K562 (cell line): ENCODE results near the gene SHF. TPM values are rescaled to one million over a fixed set of nuclear protein-coding genes. Genes with fewer than 3 reads are reported as not detected.

Source experiments
- ATF2 ChIP-seq: sonication (generic); formaldehyde crosslinking; IDR thresholded peaks from 2 replicates; pipeline ENCODE4 v1.8.1; 2022; ENCODE audit warnings: missing genetic modification reagents
- CBX5 ChIP-seq: IDR thresholded peaks from 2 replicates; pipeline ENCODE4 v1.6.1; 2014; ENCODE audit warnings: low read depth, borderline replicate concordance
- CSDE1 ChIP-seq, 2 experiments: fragments of 450-650 bp; IDR thresholded peaks; 2 replicates each; pipeline ENCODE4 v1.6.1; 2016; ENCODE audit warnings: mild to moderate bottlenecking in 1 of 2
- E4F1 ChIP-seq: fragments of 250-450 bp; sonication (Bioruptor Pico); IDR thresholded peaks from 2 replicates; pipeline ENCODE4 v1.5.0; 2021; ENCODE audit warnings: mild to moderate bottlenecking, borderline replicate concordance
- ETS2 ChIP-seq: IDR thresholded peaks from 2 replicates; pipeline ENCODE4 v1.6.1; 2016; ENCODE audit warnings: borderline replicate concordance, missing genetic modification characterization, mild to moderate bottlenecking, moderate library complexity, missing compliant biosample characterization; ENCODE audit not compliant: poor library complexity, severe bottlenecking
- KDM2B ChIP-seq: fragments of 250-450 bp; sonication (Bioruptor Pico); IDR thresholded peaks from 2 replicates; pipeline ENCODE4 v1.8.0; 2021; ENCODE audit warnings: mild to moderate bottlenecking, moderate library complexity
- RAD21 ChIP-seq, 2 experiments: fragments of 250-450 bp in 1 of 2; fragments of 450-650 bp in 1 of 2; sonication (Bioruptor Pico) in 1 of 2; formaldehyde crosslinking in 1 of 2; IDR thresholded peaks in 1 of 2; conservative IDR thresholded peaks in 1 of 2; 2 replicates each; pipeline versions ENCODE4 v1.4.0 to v1.8.0; 2020 to 2022; ENCODE audit warnings: mild to moderate bottlenecking in 2 of 2, moderate library complexity in 1 of 2
- RHOXF2B ChIP-seq: fragments of 250-450 bp; sonication (Bioruptor Pico); conservative IDR thresholded peaks from 2 replicates; pipeline ENCODE4 v1.5.1; 2021
- SUPT5H ChIP-seq: fragments of 450-650 bp; IDR thresholded peaks from 2 replicates; pipeline ENCODE4 v1.6.1; 2016
- XRCC5 ChIP-seq: fragments of 200-400 bp; formaldehyde crosslinking; IDR thresholded peaks from 2 replicates; pipeline ENCODE4 v1.6.1; 2017; ENCODE audit warnings: low read depth, mild to moderate bottlenecking, low read length
- ZKSCAN1 ChIP-seq: fragments of 150-350 bp; IDR thresholded peaks from 2 replicates; pipeline ENCODE4 v1.6.1; 2016; ENCODE audit warnings: low read depth, low read length
- ZNF707 ChIP-seq: fragments of 250-450 bp; sonication (Bioruptor Pico); conservative IDR thresholded peaks from 2 replicates; pipeline ENCODE4 v1.8.0; 2022; ENCODE audit warnings: inconsistent platforms, mild to moderate bottlenecking, moderate library complexity
- polyA plus RNA-seq, 8 experiments: library from polyadenylated mRNA; depleted of rRNA in 4 of 8; stranded (reverse) in 5 of 8; unstranded in 3 of 8; fragments of >200 nt; fragmentation: Nextera tagmentation in 2 of 8; fragmentation: Illumina TruSeq in 1 of 8; extraction: Ambion mirVana in 2 of 8; extraction: Trizol in 1 of 8; gene quantifications; 2 replicates each; pipeline versions ENCODE4 v1.2.1 to v1.2.3, GENCODE V29; 2011 to 2014; ENCODE audit warnings: inconsistent platforms in 1 of 8, missing spikeins in 1 of 8
- total RNA-seq, 7 experiments: library from RNA; depleted of rRNA in 6 of 7; stranded (reverse); fragments of >200 nt in 6 of 7; fragmentation: Illumina TruSeq in 2 of 7; extraction: Trizol in 2 of 7; gene quantifications; 2 replicates each; pipeline versions ENCODE4 v1.2.1 to v1.2.3, GENCODE V29; 2011 to 2021; ENCODE audit warnings: low replicate concordance in 1 of 7
- TF ChIP-seq, protein P1 (sequence below), 2 experiments: IDR thresholded peaks; 2 replicates each; pipeline ENCODE4 v1.6.1; 2012; ENCODE audit warnings: improper control_type of control experiment in 2 of 2, low read depth in 2 of 2, low read length in 2 of 2, borderline replicate concordance in 1 of 2
- TF ChIP-seq, protein P2 (sequence below): fragments of 250-450 bp; sonication (Bioruptor Pico); IDR thresholded peaks from 2 replicates; pipeline ENCODE4 v1.5.0; 2021
- TF ChIP-seq, protein P3 (sequence below): fragments of 250-450 bp; sonication (Bioruptor Pico); IDR thresholded peaks from 2 replicates; pipeline ENCODE4 v1.5.0; 2020; ENCODE audit warnings: mild to moderate bottlenecking
- TF ChIP-seq, protein P4 (sequence below): conservative IDR thresholded peaks from 2 replicates; pipeline ENCODE4 v1.6.1; 2011; ENCODE audit warnings: low read depth, mild to moderate bottlenecking, low read length; ENCODE audit not compliant: control insufficient read depth

Gene SHF
- total and polyA plus RNA-seq, 9 of the 15 experiments (the other 6 are each of a cell fraction or from before 2014, with no cell fraction given) = 0.51 to 2.2 (median 0.85) TPM; not detected in 2

DNA sequence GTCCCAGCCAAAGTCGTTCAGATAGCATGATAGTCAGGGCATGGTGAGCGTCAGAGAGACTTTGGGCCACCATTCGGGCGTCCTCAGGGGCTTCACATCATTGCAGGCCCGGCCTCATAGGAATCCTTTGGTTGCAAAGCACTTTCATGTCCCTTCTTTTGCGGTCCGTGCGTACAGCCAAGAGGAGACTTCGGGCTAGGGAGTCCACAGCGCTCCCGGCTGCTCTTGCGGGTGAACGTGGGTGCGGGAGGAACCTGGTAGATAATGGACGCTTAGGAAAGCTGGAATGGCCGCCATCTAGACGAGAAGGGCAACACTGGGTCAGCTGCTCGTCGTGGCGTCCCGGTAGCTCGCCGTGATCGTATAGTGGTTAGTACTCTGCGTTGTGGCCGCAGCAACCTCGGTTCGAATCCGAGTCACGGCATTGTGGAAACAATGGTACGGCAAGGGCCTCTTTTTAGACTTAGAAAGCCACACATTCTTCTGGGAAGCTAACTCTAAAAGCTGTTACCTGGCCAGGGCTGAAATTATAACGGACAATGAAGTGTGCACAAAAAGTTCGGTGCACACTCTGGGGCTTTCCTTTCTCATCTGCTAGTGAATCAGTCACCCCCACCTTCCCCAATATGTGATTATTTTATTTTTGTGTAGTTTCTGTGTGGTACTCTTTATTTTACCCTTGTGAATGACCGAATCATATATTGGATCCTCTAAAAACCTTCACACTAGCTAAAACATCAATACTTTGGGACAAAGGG lies 13.2 kb upstream of the SHF start (continued):
- TF ChIP-seq, protein P1, sequence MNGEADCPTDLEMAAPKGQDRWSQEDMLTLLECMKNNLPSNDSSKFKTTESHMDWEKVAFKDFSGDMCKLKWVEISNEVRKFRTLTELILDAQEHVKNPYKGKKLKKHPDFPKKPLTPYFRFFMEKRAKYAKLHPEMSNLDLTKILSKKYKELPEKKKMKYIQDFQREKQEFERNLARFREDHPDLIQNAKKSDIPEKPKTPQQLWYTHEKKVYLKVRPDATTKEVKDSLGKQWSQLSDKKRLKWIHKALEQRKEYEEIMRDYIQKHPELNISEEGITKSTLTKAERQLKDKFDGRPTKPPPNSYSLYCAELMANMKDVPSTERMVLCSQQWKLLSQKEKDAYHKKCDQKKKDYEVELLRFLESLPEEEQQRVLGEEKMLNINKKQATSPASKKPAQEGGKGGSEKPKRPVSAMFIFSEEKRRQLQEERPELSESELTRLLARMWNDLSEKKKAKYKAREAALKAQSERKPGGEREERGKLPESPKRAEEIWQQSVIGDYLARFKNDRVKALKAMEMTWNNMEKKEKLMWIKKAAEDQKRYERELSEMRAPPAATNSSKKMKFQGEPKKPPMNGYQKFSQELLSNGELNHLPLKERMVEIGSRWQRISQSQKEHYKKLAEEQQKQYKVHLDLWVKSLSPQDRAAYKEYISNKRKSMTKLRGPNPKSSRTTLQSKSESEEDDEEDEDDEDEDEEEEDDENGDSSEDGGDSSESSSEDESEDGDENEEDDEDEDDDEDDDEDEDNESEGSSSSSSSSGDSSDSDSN (IDR thresholded peaks at IDR 0.05; ENCODE audit: borderline replicate concordance in 1 of 2, low read depth in 2 of 2, low read length in 2 of 2) = 0 out of 4 replicates have a peak, but pooled peaks of 1 of the 2 experiments have one; percentile 37
- TF ChIP-seq XRCC5 (0 out of 2 replicates have a peak, but pooled peaks have one; percentile 37), KDM2B (no peak), ATF2 (CRISPR knock-in tag) (no peak), ETS2 (tag) (no peak), E4F1 (CRISPR knock-in tag) (no peak), SUPT5H (0 out of 2 replicates have a peak, but pooled peaks have one; percentile 6), CBX5 (no peak), ZKSCAN1 (peak; percentile 58; the same call in 1 of the 2 replicates), CSDE1 (IDR thresholded peaks at IDR 0.05) (peak in 1 of 2 experiments; percentile 83; a peak in 2 of 4 replicates), RAD21 (CRISPR knock-in tag; conservative IDR thresholded peaks at IDR 0.05 in 1 of 2, IDR thresholded peaks at IDR 0.05 in 1 of 2) (0 out of 4 replicates have a peak, but pooled peaks of 1 of the 2 experiments have one; percentile 3), RHOXF2B (CRISPR knock-in tag) (0 out of 2 replicates have a peak, but pooled peaks have one; percentile 1), ZNF707 (no peak)
- TF ChIP-seq, protein P2, sequence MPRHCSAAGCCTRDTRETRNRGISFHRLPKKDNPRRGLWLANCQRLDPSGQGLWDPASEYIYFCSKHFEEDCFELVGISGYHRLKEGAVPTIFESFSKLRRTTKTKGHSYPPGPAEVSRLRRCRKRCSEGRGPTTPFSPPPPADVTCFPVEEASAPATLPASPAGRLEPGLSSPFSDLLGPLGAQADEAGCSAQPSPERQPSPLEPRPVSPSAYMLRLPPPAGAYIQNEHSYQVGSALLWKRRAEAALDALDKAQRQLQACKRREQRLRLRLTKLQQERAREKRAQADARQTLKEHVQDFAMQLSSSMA (CRISPR knock-in tag) = no peak
- TF ChIP-seq, protein P3, sequence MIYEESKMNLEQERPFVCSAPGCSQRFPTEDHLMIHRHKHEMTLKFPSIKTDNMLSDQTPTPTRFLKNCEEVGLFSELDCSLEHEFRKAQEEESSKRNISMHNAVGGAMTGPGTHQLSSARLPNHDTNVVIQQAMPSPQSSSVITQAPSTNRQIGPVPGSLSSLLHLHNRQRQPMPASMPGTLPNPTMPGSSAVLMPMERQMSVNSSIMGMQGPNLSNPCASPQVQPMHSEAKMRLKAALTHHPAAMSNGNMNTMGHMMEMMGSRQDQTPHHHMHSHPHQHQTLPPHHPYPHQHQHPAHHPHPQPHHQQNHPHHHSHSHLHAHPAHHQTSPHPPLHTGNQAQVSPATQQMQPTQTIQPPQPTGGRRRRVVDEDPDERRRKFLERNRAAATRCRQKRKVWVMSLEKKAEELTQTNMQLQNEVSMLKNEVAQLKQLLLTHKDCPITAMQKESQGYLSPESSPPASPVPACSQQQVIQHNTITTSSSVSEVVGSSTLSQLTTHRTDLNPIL = 0 out of 2 replicates have a peak, but pooled peaks have one; percentile 18
- TF ChIP-seq, protein P4, sequence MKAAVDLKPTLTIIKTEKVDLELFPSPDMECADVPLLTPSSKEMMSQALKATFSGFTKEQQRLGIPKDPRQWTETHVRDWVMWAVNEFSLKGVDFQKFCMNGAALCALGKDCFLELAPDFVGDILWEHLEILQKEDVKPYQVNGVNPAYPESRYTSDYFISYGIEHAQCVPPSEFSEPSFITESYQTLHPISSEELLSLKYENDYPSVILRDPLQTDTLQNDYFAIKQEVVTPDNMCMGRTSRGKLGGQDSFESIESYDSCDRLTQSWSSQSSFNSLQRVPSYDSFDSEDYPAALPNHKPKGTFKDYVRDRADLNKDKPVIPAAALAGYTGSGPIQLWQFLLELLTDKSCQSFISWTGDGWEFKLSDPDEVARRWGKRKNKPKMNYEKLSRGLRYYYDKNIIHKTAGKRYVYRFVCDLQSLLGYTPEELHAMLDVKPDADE = peak; percentile 94
